ENCODE measurements around the gene CTBP2.

DNA sequence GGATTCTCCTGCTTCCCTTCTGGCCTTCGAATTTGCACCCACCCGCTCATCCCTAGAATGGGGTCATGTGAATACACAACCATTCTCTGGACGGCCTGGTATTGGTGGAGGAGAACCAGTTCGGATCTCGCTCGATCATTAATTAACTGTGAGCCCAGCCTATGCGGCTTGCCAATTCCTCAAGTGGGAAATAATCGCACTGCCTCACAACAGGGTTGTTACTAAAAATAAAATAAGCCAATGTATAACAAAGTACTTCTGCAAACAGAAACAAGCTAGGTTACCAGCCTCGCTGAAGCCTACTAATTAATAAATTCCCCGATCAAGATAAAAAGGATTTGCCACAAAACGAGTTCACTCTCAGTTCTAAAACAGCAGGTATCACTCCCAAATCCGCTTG is 16.2 kb downstream of the CTBP2 start:
- TF ChIP-seq, protein P1, sequence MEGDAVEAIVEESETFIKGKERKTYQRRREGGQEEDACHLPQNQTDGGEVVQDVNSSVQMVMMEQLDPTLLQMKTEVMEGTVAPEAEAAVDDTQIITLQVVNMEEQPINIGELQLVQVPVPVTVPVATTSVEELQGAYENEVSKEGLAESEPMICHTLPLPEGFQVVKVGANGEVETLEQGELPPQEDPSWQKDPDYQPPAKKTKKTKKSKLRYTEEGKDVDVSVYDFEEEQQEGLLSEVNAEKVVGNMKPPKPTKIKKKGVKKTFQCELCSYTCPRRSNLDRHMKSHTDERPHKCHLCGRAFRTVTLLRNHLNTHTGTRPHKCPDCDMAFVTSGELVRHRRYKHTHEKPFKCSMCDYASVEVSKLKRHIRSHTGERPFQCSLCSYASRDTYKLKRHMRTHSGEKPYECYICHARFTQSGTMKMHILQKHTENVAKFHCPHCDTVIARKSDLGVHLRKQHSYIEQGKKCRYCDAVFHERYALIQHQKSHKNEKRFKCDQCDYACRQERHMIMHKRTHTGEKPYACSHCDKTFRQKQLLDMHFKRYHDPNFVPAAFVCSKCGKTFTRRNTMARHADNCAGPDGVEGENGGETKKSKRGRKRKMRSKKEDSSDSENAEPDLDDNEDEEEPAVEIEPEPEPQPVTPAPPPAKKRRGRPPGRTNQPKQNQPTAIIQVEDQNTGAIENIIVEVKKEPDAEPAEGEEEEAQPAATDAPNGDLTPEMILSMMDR (IDR thresholded peaks at IDR 0.05; ENCODE audit: low read depth, low read length, missing input control), result no peak
- TF ChIP-seq, protein P2, sequence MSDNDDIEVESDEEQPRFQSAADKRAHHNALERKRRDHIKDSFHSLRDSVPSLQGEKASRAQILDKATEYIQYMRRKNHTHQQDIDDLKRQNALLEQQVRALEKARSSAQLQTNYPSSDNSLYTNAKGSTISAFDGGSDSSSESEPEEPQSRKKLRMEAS (IDR thresholded peaks at IDR 0.05), result no peak
- TF ChIP-seq YY1 (IDR thresholded peaks at IDR 0.05) (no peak), EGR1 (IDR thresholded peaks at IDR 0.05; ENCODE audit: low read depth in 2 of 2) (no peak), TAF1 (conservative IDR thresholded peaks at IDR 0.05) (no peak), GABPA (IDR thresholded peaks at IDR 0.05 in 1 of 2, conservative IDR thresholded peaks at IDR 0.05 in 1 of 2) (no peak), HNF4A (conservative IDR thresholded peaks at IDR 0.05) (no peak), RAD21 (IDR thresholded peaks at IDR 0.05) (no peak), JUND (IDR thresholded peaks at IDR 0.05) (no peak)
- TF ChIP-seq, protein P3, sequence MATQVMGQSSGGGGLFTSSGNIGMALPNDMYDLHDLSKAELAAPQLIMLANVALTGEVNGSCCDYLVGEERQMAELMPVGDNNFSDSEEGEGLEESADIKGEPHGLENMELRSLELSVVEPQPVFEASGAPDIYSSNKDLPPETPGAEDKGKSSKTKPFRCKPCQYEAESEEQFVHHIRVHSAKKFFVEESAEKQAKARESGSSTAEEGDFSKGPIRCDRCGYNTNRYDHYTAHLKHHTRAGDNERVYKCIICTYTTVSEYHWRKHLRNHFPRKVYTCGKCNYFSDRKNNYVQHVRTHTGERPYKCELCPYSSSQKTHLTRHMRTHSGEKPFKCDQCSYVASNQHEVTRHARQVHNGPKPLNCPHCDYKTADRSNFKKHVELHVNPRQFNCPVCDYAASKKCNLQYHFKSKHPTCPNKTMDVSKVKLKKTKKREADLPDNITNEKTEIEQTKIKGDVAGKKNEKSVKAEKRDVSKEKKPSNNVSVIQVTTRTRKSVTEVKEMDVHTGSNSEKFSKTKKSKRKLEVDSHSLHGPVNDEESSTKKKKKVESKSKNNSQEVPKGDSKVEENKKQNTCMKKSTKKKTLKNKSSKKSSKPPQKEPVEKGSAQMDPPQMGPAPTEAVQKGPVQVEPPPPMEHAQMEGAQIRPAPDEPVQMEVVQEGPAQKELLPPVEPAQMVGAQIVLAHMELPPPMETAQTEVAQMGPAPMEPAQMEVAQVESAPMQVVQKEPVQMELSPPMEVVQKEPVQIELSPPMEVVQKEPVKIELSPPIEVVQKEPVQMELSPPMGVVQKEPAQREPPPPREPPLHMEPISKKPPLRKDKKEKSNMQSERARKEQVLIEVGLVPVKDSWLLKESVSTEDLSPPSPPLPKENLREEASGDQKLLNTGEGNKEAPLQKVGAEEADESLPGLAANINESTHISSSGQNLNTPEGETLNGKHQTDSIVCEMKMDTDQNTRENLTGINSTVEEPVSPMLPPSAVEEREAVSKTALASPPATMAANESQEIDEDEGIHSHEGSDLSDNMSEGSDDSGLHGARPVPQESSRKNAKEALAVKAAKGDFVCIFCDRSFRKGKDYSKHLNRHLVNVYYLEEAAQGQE (IDR thresholded peaks at IDR 0.05), result no peak
- TF ChIP-seq, protein P4, sequence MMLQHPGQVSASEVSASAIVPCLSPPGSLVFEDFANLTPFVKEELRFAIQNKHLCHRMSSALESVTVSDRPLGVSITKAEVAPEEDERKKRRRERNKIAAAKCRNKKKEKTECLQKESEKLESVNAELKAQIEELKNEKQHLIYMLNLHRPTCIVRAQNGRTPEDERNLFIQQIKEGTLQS (IDR thresholded peaks at IDR 0.05), result no peak
